IPS-20b (cell line): ENCODE data around the gene CCDC152.

Experiments used
- H3K27ac ChIP-seq: one replicate; pipeline ENCODE4 v1.5.1; 2013; ENCODE audit warnings: low read length
- H3K27me3 ChIP-seq: 2 replicates; pipeline ENCODE4 v1.6.1; 2013; ENCODE audit warnings: mild to moderate bottlenecking, low read length, inconsistent platforms; ENCODE audit not compliant: insufficient read depth
- H3K36me3 ChIP-seq: 2 replicates; pipeline ENCODE4 v1.6.1; 2013; ENCODE audit warnings: low read depth, mild to moderate bottlenecking, inconsistent platforms, low read length, moderate library complexity; ENCODE audit not compliant: insufficient read depth
- H3K4me1 ChIP-seq: 2 replicates; pipeline ENCODE4 v1.6.1; 2013; ENCODE audit warnings: mild to moderate bottlenecking, control low read depth, inconsistent platforms, low read length, moderate library complexity; ENCODE audit not compliant: insufficient read depth
- H3K4me3 ChIP-seq: 2 replicates; pipeline ENCODE4 v1.5.1; 2013; ENCODE audit warnings: mild to moderate bottlenecking, low read length, inconsistent platforms
- H3K9ac ChIP-seq: 2 replicates; pipeline ENCODE4 v1.6.1; 2013; ENCODE audit warnings: low read depth, mild to moderate bottlenecking, inconsistent platforms, low read length, moderate library complexity
- H3K9me3 ChIP-seq: 2 replicates; pipeline ENCODE4 v1.6.1; 2013; ENCODE audit warnings: mild to moderate bottlenecking, low read depth, low read length, inconsistent platforms; ENCODE audit not compliant: insufficient read depth

CCDC152 gene

DNA sequence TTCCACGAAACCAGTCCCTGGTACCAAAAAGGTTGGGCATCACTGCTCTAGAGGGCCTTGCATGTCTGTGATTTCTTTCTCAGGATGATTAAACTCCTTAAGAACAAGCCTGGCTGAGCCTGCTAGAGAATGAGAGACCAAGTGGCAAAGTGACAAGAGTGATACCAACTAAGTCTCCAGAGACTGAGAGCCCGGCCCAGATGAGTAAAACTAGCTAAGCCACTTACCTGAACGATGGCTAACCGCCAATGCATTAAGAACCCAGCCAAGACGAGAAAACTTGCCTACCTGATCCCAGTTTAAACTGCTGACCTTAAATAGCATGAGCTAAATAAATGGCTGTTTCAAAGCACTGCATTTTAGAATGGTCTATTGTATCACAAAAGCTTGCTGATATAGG lies 5.6 kb upstream of the CCDC152 start:
- Histone ChIP-seq H3K9ac (no peak overlapping the region), H3K27ac (no peak overlapping the region), H3K36me3 (no peaks in the 10 kb centered on the region), H3K9me3 (no peaks in the 10 kb centered on the region), H3K4me1 (no peaks in the 10 kb centered on the region), H3K4me3 (no peak overlapping the region), H3K27me3 (no peaks in the 10 kb centered on the region)

GRCh38 chr5:42753099-42753498 lies 3.5 kb upstream of the CCDC152 start:
- H3K4me1 ChIP-seq: peaks cover under 1% of the 10 kb centered on the region; the same call in 1 of the 2 replicates
- H3K36me3 ChIP-seq: no peaks in the 10 kb centered on the region
- no peak overlapping the region for H3K4me3 ChIP-seq
- H3K9me3 ChIP-seq: no peaks in the 10 kb centered on the region
- H3K9ac ChIP-seq: no peak overlapping the region
- H3K27me3 ChIP-seq: no peaks in the 10 kb centered on the region
- no peak overlapping the region for H3K27ac ChIP-seq

DNA sequence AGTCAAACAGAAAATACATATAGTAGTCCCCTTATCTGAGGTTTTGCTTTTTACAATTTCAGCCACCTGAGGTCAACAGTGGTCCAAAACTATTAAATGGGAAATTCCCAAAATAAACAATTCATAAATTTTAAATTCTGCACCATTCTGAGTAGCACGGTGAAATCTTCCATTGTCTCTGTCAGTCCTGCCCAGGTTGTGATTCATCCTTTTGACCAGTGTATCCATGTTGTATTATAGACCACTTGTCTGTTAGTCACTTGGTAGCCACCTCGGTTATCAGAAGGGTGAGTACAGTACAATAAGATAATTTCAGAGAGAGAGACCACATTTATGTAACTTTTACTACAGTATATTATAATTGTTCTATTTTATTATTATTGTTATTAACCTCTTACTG lies 2.8 kb downstream of the CCDC152 start:
- H3K27me3 ChIP-seq: no peaks in the 10 kb centered on the region
- no peak overlapping the region for H3K27ac ChIP-seq
- H3K9ac ChIP-seq: no peak overlapping the region
- H3K36me3 ChIP-seq: no peaks in the 10 kb centered on the region
- no peaks in the 10 kb centered on the region for H3K9me3 ChIP-seq
- no peak overlapping the region for H3K4me3 ChIP-seq
- peaks cover 4% of the 10 kb centered on the region; the same call in 1 of the 2 replicates for H3K4me1 ChIP-seq

DNA sequence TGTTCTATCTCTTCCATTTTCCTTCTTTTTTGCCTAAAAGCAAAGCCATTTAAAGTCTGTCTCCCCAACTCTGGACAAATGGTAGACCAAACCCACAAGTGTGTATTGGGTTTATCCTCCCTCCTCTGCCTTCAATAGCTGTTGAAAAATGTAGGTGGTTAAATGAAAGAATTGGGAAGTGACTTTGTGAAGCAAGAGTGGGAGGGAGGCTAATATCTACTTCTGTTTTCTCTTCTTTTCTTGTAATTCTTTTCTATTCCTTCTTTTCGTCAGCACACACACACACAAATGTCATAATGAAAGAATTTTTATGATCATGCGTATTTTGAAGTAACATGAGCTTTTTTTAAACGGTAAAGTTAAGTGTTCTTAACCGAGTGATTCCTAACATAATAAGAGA lies 3.8 kb downstream of the CCDC152 start:
- Histone ChIP-seq H3K9me3 (no peaks in the 10 kb centered on the region), H3K27ac (no peak overlapping the region), H3K4me1 (peaks cover 4% of the 10 kb centered on the region; the same call in 1 of the 2 replicates), H3K4me3 (no peak overlapping the region), H3K27me3 (no peaks in the 10 kb centered on the region), H3K9ac (no peak overlapping the region), H3K36me3 (no peaks in the 10 kb centered on the region)

DNA sequence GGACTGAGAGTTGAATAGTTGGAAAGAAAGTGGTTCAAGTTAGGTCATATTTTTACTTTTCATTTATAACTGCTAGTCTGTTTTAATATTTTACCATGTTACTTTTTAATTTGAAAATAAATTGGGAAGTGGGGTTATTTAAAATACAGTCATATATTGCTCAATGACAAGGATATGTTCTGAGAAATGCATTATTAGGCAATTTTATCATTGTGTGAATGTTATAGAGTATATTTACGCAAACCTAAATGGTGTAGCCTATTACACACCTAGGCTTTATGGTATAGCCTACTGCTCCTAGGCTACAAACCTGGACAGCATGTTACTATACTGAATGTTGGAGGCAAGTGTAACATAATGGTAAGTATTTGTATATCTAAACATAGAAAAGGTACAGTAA lies 5.2 kb downstream of the CCDC152 start:
- Histone ChIP-seq H3K36me3 (no peaks in the 10 kb centered on the region), H3K27ac (no peak overlapping the region), H3K4me3 (no peak overlapping the region), H3K4me1 (peaks cover 4% of the 10 kb centered on the region; the same call in 1 of the 2 replicates), H3K9me3 (no peaks in the 10 kb centered on the region), H3K27me3 (no peaks in the 10 kb centered on the region), H3K9ac (no peak overlapping the region)

- Histone ChIP-seq H3K27ac (no peak overlapping the region), H3K4me1 (no peaks in the 10 kb centered on the region), H3K9ac (no peak overlapping the region), H3K9me3 (no peaks in the 10 kb centered on the region), H3K4me3 (no peak overlapping the region), H3K27me3 (no peaks in the 10 kb centered on the region), H3K36me3 (no peaks in the 10 kb centered on the region)
Measured at GRCh38 chr5:42767491-42768105, 11.0 kb downstream of the CCDC152 start.

- Histone ChIP-seq H3K4me3 (no peak overlapping the region), H3K27ac (no peak overlapping the region), H3K9ac (no peak overlapping the region), H3K36me3 (no peaks in the 10 kb centered on the region), H3K27me3 (no peaks in the 10 kb centered on the region), H3K9me3 (no peaks in the 10 kb centered on the region), H3K4me1 (no peaks in the 10 kb centered on the region)
Measured at GRCh38 chr5:42768106-42768504, 11.5 kb downstream of the CCDC152 start.

- no peaks in the 10 kb centered on the region for H3K4me1 ChIP-seq
- H3K4me3 ChIP-seq: no peak overlapping the region
- no peak overlapping the region for H3K27ac ChIP-seq
- H3K9ac ChIP-seq: no peak overlapping the region
- no peaks in the 10 kb centered on the region for H3K36me3 ChIP-seq
- H3K27me3 ChIP-seq: no peaks in the 10 kb centered on the region
- no peaks in the 10 kb centered on the region for H3K9me3 ChIP-seq
Measured at GRCh38 chr5:42770003-42770402, 13.4 kb downstream of the CCDC152 start.

- no peaks in the 10 kb centered on the region for H3K27me3 ChIP-seq
- H3K9me3 ChIP-seq: no peaks in the 10 kb centered on the region
- H3K36me3 ChIP-seq: no peaks in the 10 kb centered on the region
- no peaks in the 10 kb centered on the region for H3K4me1 ChIP-seq
- H3K27ac ChIP-seq: no peak overlapping the region
- H3K9ac ChIP-seq: no peak overlapping the region
- H3K4me3 ChIP-seq: no peak overlapping the region
Measured at GRCh38 chr5:42772265-42772993, 15.8 kb downstream of the CCDC152 start.

GRCh38 chr5:42779083-42779482 lies 22.5 kb downstream of the CCDC152 start:
- Histone ChIP-seq H3K4me1 (no peaks in the 10 kb centered on the region), H3K27ac (no peak overlapping the region), H3K9ac (no peak overlapping the region), H3K4me3 (no peak overlapping the region), H3K36me3 (no peaks in the 10 kb centered on the region), H3K27me3 (no peaks in the 10 kb centered on the region), H3K9me3 (no peaks in the 10 kb centered on the region)

DNA sequence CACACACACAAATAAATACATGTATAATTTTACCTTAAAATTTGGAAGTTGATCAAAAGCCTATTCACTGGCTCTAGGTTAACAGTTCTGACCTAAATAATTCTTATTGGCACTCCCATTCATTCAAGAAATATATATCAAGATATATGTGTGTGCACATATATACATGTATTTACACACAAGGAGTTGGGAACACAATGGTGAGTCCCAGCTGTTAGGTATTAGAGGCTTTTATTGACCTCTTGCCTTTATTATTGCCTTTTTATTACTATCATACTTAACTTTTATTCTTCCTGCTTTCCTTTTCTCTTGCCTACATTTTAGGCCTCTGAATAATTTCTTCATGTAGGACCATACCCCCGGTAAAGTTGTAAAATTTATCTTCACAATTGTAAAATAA lies 25.0 kb downstream of the CCDC152 start:
- 0 out of 2 replicates have a peak, but pooled peaks cover 5% of the 10 kb centered on the region for H3K9me3 ChIP-seq
- H3K4me1 ChIP-seq: no peaks in the 10 kb centered on the region
- no peak overlapping the region for H3K27ac ChIP-seq
- H3K27me3 ChIP-seq: no peaks in the 10 kb centered on the region
- no peak overlapping the region for H3K4me3 ChIP-seq
- H3K9ac ChIP-seq: no peak overlapping the region
- H3K36me3 ChIP-seq: no peaks in the 10 kb centered on the region

DNA sequence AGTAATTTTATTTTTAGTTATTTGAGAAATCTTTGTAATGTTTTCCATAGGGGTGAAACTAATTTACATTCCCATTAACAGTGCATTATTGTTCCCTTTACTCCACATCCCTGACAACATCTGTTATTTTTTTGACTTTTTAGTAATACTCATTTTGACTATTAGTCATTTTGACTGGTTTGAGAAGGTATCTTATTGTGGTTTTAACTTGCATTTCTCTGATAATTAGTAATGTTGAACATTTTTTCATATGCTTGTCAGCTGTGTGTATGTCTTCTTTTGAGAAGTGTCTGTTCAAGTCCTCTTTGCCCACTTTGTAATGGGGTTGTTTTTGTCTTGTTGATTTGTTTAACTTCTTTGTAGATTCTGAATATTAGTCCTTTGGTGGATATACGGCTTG lies 27.5 kb downstream of the CCDC152 start:
- H3K9me3 ChIP-seq: peaks cover 10% of the 10 kb centered on the region; the same call in 1 of the 2 replicates
- H3K4me3 ChIP-seq: no peak overlapping the region
- H3K36me3 ChIP-seq: no peaks in the 10 kb centered on the region

More for the DNA sequence above, 27.5 kb downstream of the CCDC152 start:
- no peak overlapping the region for H3K27ac ChIP-seq
- no peaks in the 10 kb centered on the region for H3K4me1 ChIP-seq
- no peaks in the 10 kb centered on the region for H3K27me3 ChIP-seq
- H3K9ac ChIP-seq: no peak overlapping the region
